Thyroid gland (tissue), 4 donors: ENCODE measurements around the gene TMEM238.

Experiments
- CTCF ChIP-seq, 6 experiments: fragments of 200-600 bp in 3 of 6; fragments of 450-650 bp in 3 of 6; sonication (generic) in 3 of 6; IDR thresholded peaks; one replicate each; pipeline ENCODE4 v1.5.1; 2016 to 2019; ENCODE audit warnings: antibody characterized with exemption in 6 of 6, mild to moderate bottlenecking in 2 of 6, inconsistent platforms in 1 of 6, moderate library complexity in 1 of 6
- POLR2A ChIP-seq, 2 donors: fragments of 450-650 bp; IDR thresholded peaks; one replicate each; pipeline ENCODE4 v1.6.1; 2017; ENCODE audit warnings: antibody characterized with exemption in 2 of 2, mild to moderate bottlenecking in 2 of 2, moderate library complexity in 1 of 2

GRCh38 chr19:55400281-55401087 is 16.4 kb upstream of the TMEM238 start:
- TF ChIP-seq CTCF (IDR thresholded peaks at IDR 0.05) (no peak), POLR2A (IDR thresholded peaks at IDR 0.05) (no peak)
